Activated B cell treated with CpG ODN at 0.5 μM for 24 hours (primary cell): Measurements from ENCODE around the gene USP32. TPM values are rescaled to one million over a fixed set of nuclear protein-coding genes. Genes with fewer than 3 reads are reported as not detected.
"Not testable (repeated sequence)": the region's sequence is repeated elsewhere in the genome, so short reads cannot be mapped to it uniquely, and the experiment has no call there.

Experiments used
- ATAC-seq: fragments of 200-7000 bp; cut with Tn5 transposase; one replicate; pipeline ENCODE4 v1.10.0; 2021; ENCODE audit warnings: low read depth, mild to moderate bottlenecking, moderate library complexity
- CTCF ChIA-PET: fragments of 350-600 bp; sonication (Branson Sonifier 250); formaldehyde crosslinking; loops from one replicate; lab custom pipeline; 2021; ENCODE audit warnings: antibody characterized with exemption; lab: Charles Lee
- POLR2A ChIA-PET: fragments of 350-600 bp; sonication (Branson Sonifier 250); formaldehyde crosslinking; loops from one replicate; lab custom pipeline; 2021; ENCODE audit warnings: antibody characterized with exemption; lab: Charles Lee
- DNase-seq: peaks from one replicate; pipeline ENCODE4 v3.0.0; 2022
- H3K27ac Mint-ChIP-seq: one replicate; pipeline ENCODE4 v1.8.0; 2020; ENCODE audit warnings: mixed read lengths
- H3K27me3 Mint-ChIP-seq: one replicate; pipeline ENCODE4 v1.8.0; 2021; ENCODE audit warnings: mixed read lengths
- H3K36me3 Mint-ChIP-seq: one replicate; pipeline ENCODE4 v1.8.0; 2021; ENCODE audit warnings: low read depth, mixed read lengths
- H3K4me1 Mint-ChIP-seq: one replicate; pipeline ENCODE4 v1.8.0; 2021; ENCODE audit warnings: mixed read lengths
- H3K4me3 Mint-ChIP-seq: one replicate; pipeline ENCODE4 v1.8.0; 2020; ENCODE audit warnings: mild to moderate bottlenecking, mixed read lengths
- H3K9me3 Mint-ChIP-seq: one replicate; pipeline ENCODE4 v1.8.0; 2020; ENCODE audit warnings: mixed read lengths
- CTCF ChIP-seq: fragments of 200-600 bp; IDR thresholded peaks from one replicate; pipeline ENCODE4 v1.8.0; 2022; ENCODE audit warnings: antibody characterized with exemption, mild to moderate bottlenecking
- intact Hi-C: fragments of 100-400 bp; cut with micrococcal nuclease; formaldehyde crosslinking; loops from one replicate; pipeline ENCODE4 v1.15.1; 2024
- total RNA-seq: library from RNA; stranded (reverse); gene quantifications from 2 replicates; pipeline ENCODE4 v1.2.3, GENCODE V29; 2022

The USP32 gene
- total RNA-seq, 1 donor from 2014 or later, result 59.2 TPM

DNA sequence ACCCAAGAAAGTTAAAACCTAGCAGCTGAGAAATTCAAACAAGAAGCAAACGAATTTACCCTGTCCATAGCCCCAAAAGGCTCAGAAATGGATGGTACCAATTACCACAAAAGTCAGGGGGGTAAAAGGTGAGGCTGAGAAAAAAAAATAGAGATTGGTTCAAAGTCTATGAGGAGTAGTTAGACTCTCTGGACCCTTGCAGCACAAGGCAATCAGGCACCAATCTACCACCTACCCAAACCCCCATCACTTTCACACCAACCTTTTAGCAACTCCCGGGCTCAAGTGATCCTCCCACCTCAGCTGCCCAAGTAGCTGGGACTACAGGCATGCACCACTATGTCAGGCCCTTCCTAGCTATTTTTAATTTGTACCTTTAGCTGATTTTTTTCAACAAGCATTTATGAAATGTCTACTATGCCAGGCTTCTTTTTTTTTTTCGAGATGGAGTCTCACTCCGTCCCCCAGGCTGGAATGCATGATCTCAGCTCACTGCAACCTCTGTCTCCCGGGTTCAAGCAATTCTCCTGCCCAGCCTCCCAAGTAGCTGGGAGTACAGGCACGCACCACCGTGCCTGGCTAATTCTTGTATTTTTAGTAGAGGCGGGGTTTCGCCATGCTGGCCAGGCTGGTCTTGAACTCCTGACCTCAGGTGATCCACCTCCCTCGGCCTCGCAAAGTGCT lies 40.8 kb downstream of the USP32 start:
- H3K4me1 Mint-ChIP-seq, result peaks cover 25% of the 10 kb centered on the region
- H3K27ac Mint-ChIP-seq, result no peak overlapping the region
- TF ChIP-seq CTCF, result no peak
- ChIA-PET POLR2A (interaction anchor here (0.7 kb wide), 1 partner anchor 500 kb away, joined by 4 read pairs; no protein-coding TSS in a partner anchor), CTCF (no interaction called here)
- H3K27me3 Mint-ChIP-seq, result no peaks in the 10 kb centered on the region
- H3K36me3 Mint-ChIP-seq, result no peaks in the 10 kb centered on the region
- DNase-seq (no peak), ATAC-seq (no peak)
- intact Hi-C loops, result no loop called here
- no peaks in the 10 kb centered on the region for H3K9me3 Mint-ChIP-seq
- no peak overlapping the region for H3K4me3 Mint-ChIP-seq

- DNase-seq, result no peak
- no peaks in the 10 kb centered on the region for H3K27me3 Mint-ChIP-seq
- intact Hi-C loops, result no loop called here
- TF ChIP-seq CTCF, result no peak
- peaks cover 8% of the 10 kb centered on the region for H3K36me3 Mint-ChIP-seq
- H3K4me1 Mint-ChIP-seq, result peaks cover 11% of the 10 kb centered on the region
- H3K4me3 Mint-ChIP-seq, result no peak overlapping the region
- no peak overlapping the region for H3K27ac Mint-ChIP-seq
- no peaks in the 10 kb centered on the region for H3K9me3 Mint-ChIP-seq
- CTCF ChIA-PET, result no interaction called here
- no peak for ATAC-seq
- POLR2A ChIA-PET, result no interaction called here
Observed at GRCh38 chr17:60348616-60349015, 43.3 kb downstream of the USP32 start.

- POLR2A ChIA-PET, result no interaction called here
- Mint-ChIP-seq H3K4me1 (peaks cover 5% of the 10 kb centered on the region), H3K27ac (no peak overlapping the region), H3K36me3 (peaks cover 39% of the 10 kb centered on the region), H3K4me3 (no peak overlapping the region), H3K27me3 (no peaks in the 10 kb centered on the region), H3K9me3 (no peaks in the 10 kb centered on the region)
- CTCF ChIA-PET, result no interaction called here
- no peak for ATAC-seq
- DNase-seq, result no peak
- intact Hi-C loops, result no loop called here
- no peak for TF ChIP-seq CTCF
Observed at GRCh38 chr17:60345233-60345632, 46.7 kb downstream of the USP32 start.

DNA sequence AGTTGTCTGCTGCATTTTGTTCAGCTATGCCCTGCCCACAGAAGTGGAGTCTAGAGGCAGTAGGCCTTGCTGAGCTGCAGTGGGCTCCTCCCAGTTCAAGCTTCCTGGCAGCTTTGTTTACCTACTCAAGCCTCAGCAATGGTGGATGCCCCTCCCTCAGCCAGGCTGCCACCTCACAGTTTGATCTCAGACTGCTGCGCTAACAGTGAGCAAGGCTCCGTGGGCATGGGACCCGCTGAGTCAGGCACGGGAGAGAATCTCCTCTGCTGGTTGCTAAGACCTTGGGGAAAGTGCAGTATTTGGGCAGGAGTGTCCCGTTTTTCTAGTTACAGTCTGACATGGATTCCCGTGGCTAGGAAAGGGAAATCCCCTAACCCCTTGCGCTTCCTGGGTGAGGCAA lies 49.4 kb downstream of the USP32 start:
- H3K36me3 Mint-ChIP-seq, result peaks cover 49% of the 10 kb centered on the region
- CTCF ChIA-PET, H3K27me3 Mint-ChIP-seq, ATAC-seq, H3K4me1 Mint-ChIP-seq, H3K27ac Mint-ChIP-seq, intact Hi-C loops, DNase-seq, POLR2A ChIA-PET, H3K4me3 Mint-ChIP-seq, H3K9me3 Mint-ChIP-seq: not testable (repeated sequence)

DNA sequence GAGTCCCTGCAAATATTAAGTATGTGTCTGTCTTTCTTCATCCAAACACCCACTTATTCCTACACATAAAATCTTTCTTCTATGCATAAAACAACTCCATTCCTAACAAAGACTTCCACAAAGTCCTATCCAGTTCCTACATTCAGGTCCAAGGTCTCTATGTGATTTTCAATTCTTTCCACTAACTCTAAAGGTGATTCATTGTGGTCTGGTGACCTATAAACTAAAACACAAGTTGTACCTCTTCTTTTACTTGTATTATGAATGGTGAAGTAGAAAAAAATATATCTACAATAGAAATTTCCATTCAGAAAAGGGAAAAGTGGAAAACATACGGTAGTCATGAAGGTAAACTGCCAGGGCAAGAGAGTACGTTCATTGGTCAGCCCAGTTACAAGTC lies 56.6 kb downstream of the USP32 start:
- TF ChIP-seq CTCF, result no peak
- no peak for DNase-seq
- H3K27me3 Mint-ChIP-seq, result no peaks in the 10 kb centered on the region
- no peak for ATAC-seq
- POLR2A ChIA-PET, result no interaction called here
- H3K4me3 Mint-ChIP-seq, result no peak overlapping the region
- intact Hi-C loops, result no loop called here
- no peak overlapping the region for H3K27ac Mint-ChIP-seq
- no peaks in the 10 kb centered on the region for H3K9me3 Mint-ChIP-seq
- CTCF ChIA-PET, result no interaction called here
- H3K36me3 Mint-ChIP-seq, result peaks cover 42% of the 10 kb centered on the region
- H3K4me1 Mint-ChIP-seq, result no peaks in the 10 kb centered on the region

DNA sequence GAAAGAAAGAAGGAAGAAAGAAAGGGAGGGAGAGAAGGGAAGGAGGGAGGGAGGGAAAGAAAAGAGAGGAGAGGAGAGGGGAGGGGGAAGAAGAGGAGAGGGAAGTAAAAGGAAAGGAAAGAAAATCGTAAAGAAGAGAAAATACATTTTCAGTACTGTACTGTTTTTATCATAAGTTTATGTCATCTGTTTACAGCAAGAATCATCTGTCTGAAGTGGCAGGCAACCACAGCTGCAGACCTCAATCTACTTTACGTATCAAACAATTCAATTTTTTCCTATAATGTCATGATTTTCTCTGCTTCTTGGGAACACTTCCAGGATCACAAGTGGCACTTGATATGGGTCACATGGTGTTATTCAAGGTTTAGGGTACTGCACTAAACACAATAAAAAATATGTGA lies 58.3 kb downstream of the USP32 start:
- no peaks in the 10 kb centered on the region for H3K4me1 Mint-ChIP-seq
- no peak for DNase-seq
- no peak for TF ChIP-seq CTCF
- CTCF ChIA-PET, result no interaction called here
- no peak for ATAC-seq
- intact Hi-C loops, result no loop called here
- no peak overlapping the region for H3K27ac Mint-ChIP-seq
- H3K9me3 Mint-ChIP-seq, result no peaks in the 10 kb centered on the region
- peaks cover 51% of the 10 kb centered on the region for H3K36me3 Mint-ChIP-seq
- no peaks in the 10 kb centered on the region for H3K27me3 Mint-ChIP-seq
- POLR2A ChIA-PET, result no interaction called here
- no peak overlapping the region for H3K4me3 Mint-ChIP-seq

DNA sequence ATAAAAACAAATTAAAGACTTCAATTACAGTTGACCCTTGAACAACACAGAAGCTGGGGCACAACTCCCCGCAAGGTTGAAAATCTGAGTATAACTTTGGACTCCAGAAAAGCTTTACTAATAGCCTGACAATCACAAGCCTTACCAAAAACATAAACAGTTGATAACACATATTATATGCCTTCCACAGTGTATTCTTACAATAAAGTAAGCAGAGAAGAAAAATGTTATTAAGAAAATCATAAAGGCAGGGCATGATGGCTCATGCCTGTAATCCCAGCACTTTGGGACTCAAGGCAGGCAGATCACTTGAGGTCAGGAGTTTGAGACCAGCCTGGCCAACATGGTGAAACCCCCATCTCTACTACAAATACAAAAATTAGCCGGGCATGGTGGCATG lies 58.9 kb downstream of the USP32 start:
- POLR2A ChIA-PET, H3K27me3 Mint-ChIP-seq, CTCF ChIA-PET, DNase-seq, H3K4me1 Mint-ChIP-seq, ATAC-seq, H3K4me3 Mint-ChIP-seq, H3K9me3 Mint-ChIP-seq, intact Hi-C loops, H3K27ac Mint-ChIP-seq: not testable (repeated sequence)
- peaks cover 53% of the 10 kb centered on the region for H3K36me3 Mint-ChIP-seq
